Suprapubic skin (tissue), 4 donors: ENCODE measurements around the gene CAPN9. TPM values are rescaled to one million over a fixed set of nuclear protein-coding genes. Genes with fewer than 3 reads are reported as not detected.

Experiments
- DNase-seq, 2 donors: peaks; one replicate each; pipeline ENCODE4 v3.0.0-alpha.2; 2019; ENCODE audit warnings: low spot score in 2 of 2
- H3K27ac ChIP-seq: fragments of 200-600 bp; sonication (generic); one replicate; pipeline ENCODE4 v1.5.1; 2019
- H3K27me3 ChIP-seq: fragments of 200-600 bp; sonication (generic); one replicate; pipeline ENCODE4 v1.5.1; 2019
- H3K36me3 ChIP-seq: fragments of 200-600 bp; sonication (generic); one replicate; pipeline ENCODE4 v1.5.1; 2019
- H3K4me1 ChIP-seq: fragments of 200-600 bp; sonication (generic); one replicate; pipeline ENCODE4 v1.5.1; 2019
- H3K4me3 ChIP-seq: fragments of 200-600 bp; sonication (generic); one replicate; pipeline ENCODE4 v1.5.1; 2019; ENCODE audit warnings: mild to moderate bottlenecking
- H3K9me3 ChIP-seq: fragments of 200-600 bp; sonication (generic); one replicate; pipeline ENCODE4 v1.5.1; 2019
- CTCF ChIP-seq, 2 donors: fragments of 200-600 bp in 1 of 2; fragments of 450-650 bp in 1 of 2; sonication (generic) in 1 of 2; IDR thresholded peaks; one replicate each; pipeline ENCODE4 v1.5.1; 2016 to 2019; ENCODE audit warnings: antibody characterized with exemption in 2 of 2, mild to moderate bottlenecking in 1 of 2, moderate library complexity in 1 of 2
- EP300 ChIP-seq: sonication (generic); formaldehyde crosslinking; IDR thresholded peaks from one replicate; pipeline ENCODE4 v1.6.1; 2017; ENCODE audit warnings: antibody characterized with exemption
- POLR2A ChIP-seq, 2 donors: fragments of 450-650 bp; IDR thresholded peaks; one replicate each; pipeline ENCODE4 v1.6.1; 2017; ENCODE audit warnings: antibody characterized with exemption in 2 of 2, mild to moderate bottlenecking in 2 of 2, moderate library complexity in 2 of 2
- POLR2AphosphoS5 ChIP-seq, 3 donors: sonication (generic); formaldehyde crosslinking; IDR thresholded peaks; one replicate each; pipeline ENCODE4 v1.6.1; 2017; ENCODE audit warnings: antibody characterized with exemption in 3 of 3
- WGBS: methylation state at CpG from one replicate; pipeline ENCODE4 v1.1.5; 2018; 5-methylcytosine and 5-hydroxymethylcytosine counted together
- total RNA-seq, 4 donors: library from RNA; depleted of rRNA; stranded (reverse); fragments of >200 nt; gene quantifications; one replicate each; pipeline ENCODE4 v1.1.0, GENCODE V29; 2016

Gene CAPN9
- total RNA-seq, 4 donors from 2014 or later: 0.48 to 4.2 TPM; not detected in 2

GRCh38 chr1:230804396-230804795 is 57.2 kb downstream of the CAPN9 start:
- no peaks in the 10 kb centered on the region for H3K27me3 ChIP-seq
- TF ChIP-seq POLR2A (IDR thresholded peaks at IDR 0.05) (no peak), CTCF (IDR thresholded peaks at IDR 0.05) (no peak), POLR2AphosphoS5 (IDR thresholded peaks at IDR 0.05) (no peak)
- H3K36me3 ChIP-seq: no peaks in the 10 kb centered on the region
- no peak for DNase-seq
- no peak overlapping the region for H3K27ac ChIP-seq
- WGBS: 74% methylated on average over 2 of the region's 2 CpGs
- no peak overlapping the region for H3K4me3 ChIP-seq
- peaks cover 7% of the 10 kb centered on the region for H3K4me1 ChIP-seq
- no peaks in the 10 kb centered on the region for H3K9me3 ChIP-seq

- H3K36me3 ChIP-seq: no peaks in the 10 kb centered on the region
- peaks cover 7% of the 10 kb centered on the region for H3K4me1 ChIP-seq
- H3K27me3 ChIP-seq: no peaks in the 10 kb centered on the region
- no peak overlapping the region for H3K4me3 ChIP-seq
- DNase-seq: no peak
- TF ChIP-seq EP300 (no peak), POLR2A (IDR thresholded peaks at IDR 0.05) (no peak), POLR2AphosphoS5 (IDR thresholded peaks at IDR 0.05) (no peak), CTCF (IDR thresholded peaks at IDR 0.05) (no peak)
- 59% methylated on average over 2 of the region's 2 CpGs for whole genome bisulfite sequencing
- H3K9me3 ChIP-seq: no peaks in the 10 kb centered on the region
- peak overlapping the region; percentile 65 for H3K27ac ChIP-seq
These were observed 59.4 kb downstream of the CAPN9 start for GRCh38 chr1:230806552-230806951.

- H3K27me3 ChIP-seq: no peaks in the 10 kb centered on the region
- peaks cover 7% of the 10 kb centered on the region for H3K4me1 ChIP-seq
- no peaks in the 10 kb centered on the region for H3K9me3 ChIP-seq
- WGBS: 78% methylated on average over 5 of the region's 5 CpGs
- TF ChIP-seq EP300 (no peak), CTCF (IDR thresholded peaks at IDR 0.05) (no peak), POLR2AphosphoS5 (IDR thresholded peaks at IDR 0.05) (no peak), POLR2A (IDR thresholded peaks at IDR 0.05) (no peak)
- peak overlapping the region; percentile 65 for H3K27ac ChIP-seq
- DNase-seq: no peak
- H3K4me3 ChIP-seq: no peak overlapping the region
- H3K36me3 ChIP-seq: no peaks in the 10 kb centered on the region
These were observed 59.8 kb downstream of the CAPN9 start for GRCh38 chr1:230807029-230807428.

GRCh38 chr1:230807561-230808280 is 60.5 kb downstream of the CAPN9 start:
- no peak for DNase-seq
- WGBS: 48% methylated on average over 3 of the region's 3 CpGs
- no peaks in the 10 kb centered on the region for H3K36me3 ChIP-seq
- no peaks in the 10 kb centered on the region for H3K27me3 ChIP-seq
- peak overlapping the region; percentile 65 for H3K27ac ChIP-seq
- H3K4me3 ChIP-seq: no peak overlapping the region
- H3K9me3 ChIP-seq: peaks cover under 1% of the 10 kb centered on the region
- H3K4me1 ChIP-seq: peaks cover 7% of the 10 kb centered on the region
- TF ChIP-seq POLR2A (IDR thresholded peaks at IDR 0.05) (no peak), CTCF (IDR thresholded peaks at IDR 0.05) (no peak), EP300 (no peak), POLR2AphosphoS5 (IDR thresholded peaks at IDR 0.05) (no peak)

GRCh38 chr1:230808281-230808872 is 61.2 kb downstream of the CAPN9 start:
- Histone ChIP-seq H3K4me1 (peaks cover 7% of the 10 kb centered on the region), H3K36me3 (no peaks in the 10 kb centered on the region), H3K27ac (no peak overlapping the region), H3K9me3 (peaks cover 5% of the 10 kb centered on the region), H3K27me3 (no peaks in the 10 kb centered on the region), H3K4me3 (no peak overlapping the region)
- no peak for DNase-seq
- WGBS: 58% methylated on average over 4 of the region's 4 CpGs
- no peak for TF ChIP-seq POLR2A (IDR thresholded peaks at IDR 0.05)
- TF ChIP-seq CTCF (IDR thresholded peaks at IDR 0.05): no peak
- TF ChIP-seq POLR2AphosphoS5 (IDR thresholded peaks at IDR 0.05): no peak
- no peak for TF ChIP-seq EP300
